GM18861 (cell line): Measurements from ENCODE around the gene SLC9A8.
"Not testable (repeated sequence)": the region's sequence is repeated elsewhere in the genome, so short reads cannot be mapped to it uniquely, and the experiment has no call there.

Source experiments
- ATAC-seq: cut with Tn5 transposase; IDR thresholded peaks from one replicate; pipeline ENCODE4 v1.9.1; 2021; ENCODE audit not compliant: unreplicated experiment

Gene SLC9A8

GRCh38 chr20:49812507-49813304, at the start of gene SLC9A8:
Gene SLC9A8, plus strand, starts transcription at chr20:49812828. Its CDS starts 95 bp downstream, at chr20:49812923.
- peak; percentile 75 for ATAC-seq

- no peak for ATAC-seq
These were observed 49.5 kb upstream of the SLC9A8 start for GRCh38 chr20:49762940-49763766.

GRCh38 chr20:49765413-49765736, 47.3 kb upstream of the SLC9A8 start:
- no peak for ATAC-seq

- no peak for ATAC-seq
These were observed 46.6 kb upstream of the SLC9A8 start for GRCh38 chr20:49765846-49766541.

GRCh38 chr20:49766979-49767521, 45.6 kb upstream of the SLC9A8 start:
- ATAC-seq, result no peak

- ATAC-seq, result no peak
These were observed 44.2 kb upstream of the SLC9A8 start for GRCh38 chr20:49768204-49769047.

- no peak for ATAC-seq
These were observed 43.5 kb upstream of the SLC9A8 start for GRCh38 chr20:49769048-49769581.

GRCh38 chr20:49770634-49771033, 42.0 kb upstream of the SLC9A8 start:
- no peak for ATAC-seq

- not testable (repeated sequence) for ATAC-seq
These were observed 38.4 kb upstream of the SLC9A8 start for GRCh38 chr20:49774213-49774612.

- no peak for ATAC-seq
These were observed 37.4 kb upstream of the SLC9A8 start for GRCh38 chr20:49775229-49775693.

- no peak for ATAC-seq
These were observed 32.7 kb upstream of the SLC9A8 start for GRCh38 chr20:49779972-49780371.

- no peak for ATAC-seq
These were observed 31.0 kb upstream of the SLC9A8 start for GRCh38 chr20:49781676-49782075.

GRCh38 chr20:49782439-49782838, 30.2 kb upstream of the SLC9A8 start:
- not testable (repeated sequence) for ATAC-seq

GRCh38 chr20:49783021-49783995, 29.3 kb upstream of the SLC9A8 start:
- ATAC-seq, result not testable (repeated sequence)

GRCh38 chr20:49784291-49784690, 28.3 kb upstream of the SLC9A8 start:
- ATAC-seq, result no peak

- ATAC-seq, result no peak
These were observed 27.3 kb upstream of the SLC9A8 start for GRCh38 chr20:49785149-49785851.

GRCh38 chr20:49785852-49786175, 26.8 kb upstream of the SLC9A8 start:
- ATAC-seq, result peak; percentile 90

- ATAC-seq, result peak; percentile 18
These were observed 26.4 kb upstream of the SLC9A8 start for GRCh38 chr20:49786196-49786595.
